Glutamatergic neuron (in vitro differentiated cells): ENCODE results near the gene GAB2. TPM values are rescaled to one million over a fixed set of nuclear protein-coding genes. Genes with fewer than 3 reads are reported as not detected.
"Not testable (repeated sequence)": the region's sequence is repeated elsewhere in the genome, so short reads cannot be mapped to it uniquely, and the experiment has no call there.

Experiments
- DNase-seq: peaks from one replicate; pipeline ENCODE4 v3.0.0; 2022
- H3K27ac Mint-ChIP-seq: one replicate; pipeline ENCODE4 v1.8.0; 2020; ENCODE audit warnings: mild to moderate bottlenecking, mixed read lengths, inconsistent platforms; ENCODE audit not compliant: unreplicated experiment
- H3K27me3 Mint-ChIP-seq: one replicate; pipeline ENCODE4 v1.8.0; 2020; ENCODE audit warnings: mild to moderate bottlenecking, moderate library complexity, mixed read lengths, inconsistent platforms; ENCODE audit not compliant: unreplicated experiment
- H3K36me3 Mint-ChIP-seq: one replicate; pipeline ENCODE4 v1.8.0; 2020; ENCODE audit warnings: mild to moderate bottlenecking, mixed read lengths, inconsistent platforms; ENCODE audit not compliant: unreplicated experiment
- H3K4me1 Mint-ChIP-seq: one replicate; pipeline ENCODE4 v1.8.0; 2020; ENCODE audit warnings: mild to moderate bottlenecking, low read depth, mixed read lengths, inconsistent platforms; ENCODE audit not compliant: unreplicated experiment
- H3K4me3 Mint-ChIP-seq: one replicate; pipeline ENCODE4 v1.8.0; 2020; ENCODE audit warnings: mild to moderate bottlenecking, mixed read lengths, inconsistent platforms; ENCODE audit not compliant: unreplicated experiment
- H3K9me3 Mint-ChIP-seq: one replicate; pipeline ENCODE4 v1.8.0; 2020; ENCODE audit warnings: mild to moderate bottlenecking, moderate library complexity, mixed read lengths, inconsistent platforms; ENCODE audit not compliant: unreplicated experiment
- total RNA-seq: library from RNA; stranded (reverse); fragmentation: NEBNext Ultra II Directional; extraction: Animal tissue kit (Norgen Biotek cat#: 25700); gene quantifications from one replicate; pipeline ENCODE4 v1.2.1, GENCODE V29; 2021; ENCODE audit not compliant: unreplicated experiment
- TF ChIP-seq, protein P1 (sequence below): fragments of 200-600 bp; sonication (generic); IDR thresholded peaks from one replicate; pipeline ENCODE4 v1.5.0; 2021; ENCODE audit not compliant: partially characterized antibody, unreplicated experiment

The GAB2 gene
- total RNA-seq, 1 donor from 2014 or later = 87.9 TPM

DNA sequence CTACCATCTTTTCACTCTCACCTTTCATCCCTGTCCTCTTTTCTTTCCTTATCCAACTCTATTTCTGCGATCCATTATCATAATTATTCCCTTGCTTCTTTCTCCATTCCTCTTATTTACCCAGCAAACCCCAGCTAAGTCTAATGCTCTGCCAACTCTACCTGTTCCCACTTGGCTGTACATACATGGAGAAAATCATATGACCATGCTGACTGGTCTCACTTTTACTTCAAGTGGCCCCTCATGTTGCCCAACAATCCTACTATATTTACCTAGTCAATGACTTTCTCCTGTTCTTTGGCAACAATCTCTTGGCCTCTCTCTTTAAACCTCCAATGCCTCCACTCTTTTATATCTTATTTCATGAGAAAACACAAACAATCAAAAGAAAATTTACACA is 134.8 kb downstream of the GAB2 start:
- no peaks in the 10 kb centered on the region for H3K4me1 Mint-ChIP-seq
- H3K27me3 Mint-ChIP-seq = peaks cover 2% of the 10 kb centered on the region
- peaks cover 5% of the 10 kb centered on the region for H3K36me3 Mint-ChIP-seq
- H3K27ac Mint-ChIP-seq = no peak overlapping the region
- H3K4me3 Mint-ChIP-seq = no peak overlapping the region
- H3K9me3 Mint-ChIP-seq = peaks cover 7% of the 10 kb centered on the region
- DNase-seq = no peak
- TF ChIP-seq, protein P1, sequence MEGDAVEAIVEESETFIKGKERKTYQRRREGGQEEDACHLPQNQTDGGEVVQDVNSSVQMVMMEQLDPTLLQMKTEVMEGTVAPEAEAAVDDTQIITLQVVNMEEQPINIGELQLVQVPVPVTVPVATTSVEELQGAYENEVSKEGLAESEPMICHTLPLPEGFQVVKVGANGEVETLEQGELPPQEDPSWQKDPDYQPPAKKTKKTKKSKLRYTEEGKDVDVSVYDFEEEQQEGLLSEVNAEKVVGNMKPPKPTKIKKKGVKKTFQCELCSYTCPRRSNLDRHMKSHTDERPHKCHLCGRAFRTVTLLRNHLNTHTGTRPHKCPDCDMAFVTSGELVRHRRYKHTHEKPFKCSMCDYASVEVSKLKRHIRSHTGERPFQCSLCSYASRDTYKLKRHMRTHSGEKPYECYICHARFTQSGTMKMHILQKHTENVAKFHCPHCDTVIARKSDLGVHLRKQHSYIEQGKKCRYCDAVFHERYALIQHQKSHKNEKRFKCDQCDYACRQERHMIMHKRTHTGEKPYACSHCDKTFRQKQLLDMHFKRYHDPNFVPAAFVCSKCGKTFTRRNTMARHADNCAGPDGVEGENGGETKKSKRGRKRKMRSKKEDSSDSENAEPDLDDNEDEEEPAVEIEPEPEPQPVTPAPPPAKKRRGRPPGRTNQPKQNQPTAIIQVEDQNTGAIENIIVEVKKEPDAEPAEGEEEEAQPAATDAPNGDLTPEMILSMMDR = no peak

DNA sequence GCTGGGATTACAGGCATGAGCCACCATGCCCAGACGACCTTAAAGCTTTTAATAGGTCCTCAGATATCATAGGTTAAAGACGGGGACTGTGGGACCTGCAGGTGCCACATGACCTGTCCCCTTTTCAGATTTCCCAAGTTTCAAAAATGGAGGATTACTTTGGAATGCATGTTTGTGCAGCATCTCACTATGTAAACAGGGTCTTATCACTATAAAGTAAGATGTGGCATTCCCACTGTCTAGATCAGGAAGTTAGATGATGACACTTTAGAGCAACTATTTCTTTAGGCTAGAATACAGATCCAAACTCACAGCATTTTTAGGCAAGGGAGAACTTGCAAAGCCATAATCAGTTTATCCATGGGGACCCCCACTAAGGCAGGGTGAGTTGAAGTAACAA is 136.1 kb downstream of the GAB2 start:
- DNase-seq = no peak
- H3K27me3 Mint-ChIP-seq = peaks cover 3% of the 10 kb centered on the region
- H3K4me1 Mint-ChIP-seq = no peaks in the 10 kb centered on the region
- H3K9me3 Mint-ChIP-seq = peaks cover 7% of the 10 kb centered on the region
- H3K4me3 Mint-ChIP-seq = no peak overlapping the region
- H3K36me3 Mint-ChIP-seq = peaks cover 5% of the 10 kb centered on the region
- H3K27ac Mint-ChIP-seq = no peak overlapping the region
- TF ChIP-seq, protein P1 = no peak

DNA sequence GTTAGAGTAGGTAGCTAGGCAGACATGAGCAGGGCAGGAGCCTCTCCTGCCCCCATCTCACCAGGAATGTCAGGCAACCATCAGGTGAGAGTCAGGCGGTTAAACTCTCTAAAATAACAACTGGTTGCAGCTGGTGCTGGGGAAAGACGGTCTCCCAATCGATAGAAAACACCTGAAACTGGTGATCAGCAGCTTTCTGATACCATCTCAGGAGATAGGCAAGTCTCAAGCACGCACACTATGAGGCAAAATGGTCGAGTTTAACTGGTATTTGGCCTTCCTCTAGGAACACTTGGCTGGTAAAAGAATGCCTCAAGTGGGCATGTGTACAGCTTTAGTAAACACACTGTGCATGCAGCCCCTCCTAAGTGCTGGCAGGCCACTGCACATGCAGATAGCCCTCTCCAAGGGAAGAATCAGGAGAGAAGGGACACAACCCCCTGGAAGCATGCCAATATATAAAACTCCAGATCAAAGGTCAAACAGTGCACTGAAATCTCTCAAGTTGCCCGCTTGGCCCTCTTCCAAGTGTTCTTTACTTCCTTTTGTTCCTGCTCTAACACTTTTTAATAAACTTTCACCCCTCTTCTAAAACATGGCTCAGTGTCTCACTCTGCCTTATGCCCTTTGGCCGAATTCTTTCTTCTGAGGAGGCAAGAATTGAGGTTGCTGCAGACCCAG is 140.2 kb downstream of the GAB2 start:
- peaks cover 22% of the 10 kb centered on the region for H3K36me3 Mint-ChIP-seq
- TF ChIP-seq, protein P1 = no peak
- H3K4me1 Mint-ChIP-seq = no peaks in the 10 kb centered on the region
- peaks cover 11% of the 10 kb centered on the region for H3K9me3 Mint-ChIP-seq
- DNase-seq = no peak
- H3K4me3 Mint-ChIP-seq = no peak overlapping the region
- no peak overlapping the region for H3K27ac Mint-ChIP-seq
- peaks cover 3% of the 10 kb centered on the region for H3K27me3 Mint-ChIP-seq

DNA sequence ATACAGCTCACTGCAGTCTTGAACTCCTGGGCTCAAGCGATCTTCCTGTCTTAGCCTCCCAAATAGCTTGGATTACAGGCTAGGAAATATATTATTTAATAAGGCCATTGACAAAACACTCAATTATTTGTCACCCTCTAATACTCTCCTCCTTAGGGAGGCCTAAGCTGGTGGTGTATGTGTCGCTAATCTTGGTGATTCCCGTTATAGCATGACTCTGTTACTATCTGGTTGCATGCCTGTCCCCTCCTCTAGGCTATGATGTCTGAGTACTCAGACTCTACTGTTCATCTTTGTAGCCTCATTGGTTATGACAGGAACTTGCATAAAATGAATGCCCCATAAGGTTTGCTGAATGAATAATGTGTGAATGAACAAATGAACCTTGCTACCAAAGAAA is 141.3 kb downstream of the GAB2 start:
- H3K27me3 Mint-ChIP-seq = peaks cover 6% of the 10 kb centered on the region

DNA sequence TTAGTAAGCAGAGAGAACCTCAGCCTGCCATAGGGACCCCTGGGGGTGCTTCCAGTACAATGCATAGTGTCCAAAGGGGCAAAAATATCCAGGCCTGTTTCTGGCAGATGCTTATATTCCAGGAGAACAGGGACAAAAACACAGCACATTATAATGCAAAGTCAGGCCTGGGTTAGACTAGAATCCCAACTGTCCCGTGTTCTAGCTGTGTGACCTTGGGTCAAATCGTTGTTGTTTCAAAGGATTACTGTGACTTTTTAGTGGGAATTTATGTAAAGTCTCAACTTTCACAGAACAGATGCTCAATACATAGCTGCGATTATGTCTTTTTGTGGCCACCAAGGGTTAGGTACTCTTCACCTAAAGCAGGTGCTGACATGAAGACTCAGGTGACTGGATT is 142.9 kb downstream of the GAB2 start:
- DNase-seq = no peak
- TF ChIP-seq, protein P1 = no peak
- Mint-ChIP-seq H3K27ac (no peak overlapping the region), H3K36me3 (peaks cover 31% of the 10 kb centered on the region), H3K4me1 (peaks cover 6% of the 10 kb centered on the region), H3K4me3 (no peak overlapping the region), H3K27me3 (peaks cover 4% of the 10 kb centered on the region), H3K9me3 (peaks cover 14% of the 10 kb centered on the region)

More for the DNA sequence above, 141.3 kb downstream of the GAB2 start:
- peaks cover 3% of the 10 kb centered on the region for H3K4me1 Mint-ChIP-seq
- peaks cover 34% of the 10 kb centered on the region for H3K36me3 Mint-ChIP-seq
- TF ChIP-seq, protein P1 = no peak
- H3K9me3 Mint-ChIP-seq = peaks cover 17% of the 10 kb centered on the region
- no peak for DNase-seq
- no peak overlapping the region for H3K4me3 Mint-ChIP-seq
- no peak overlapping the region for H3K27ac Mint-ChIP-seq

DNA sequence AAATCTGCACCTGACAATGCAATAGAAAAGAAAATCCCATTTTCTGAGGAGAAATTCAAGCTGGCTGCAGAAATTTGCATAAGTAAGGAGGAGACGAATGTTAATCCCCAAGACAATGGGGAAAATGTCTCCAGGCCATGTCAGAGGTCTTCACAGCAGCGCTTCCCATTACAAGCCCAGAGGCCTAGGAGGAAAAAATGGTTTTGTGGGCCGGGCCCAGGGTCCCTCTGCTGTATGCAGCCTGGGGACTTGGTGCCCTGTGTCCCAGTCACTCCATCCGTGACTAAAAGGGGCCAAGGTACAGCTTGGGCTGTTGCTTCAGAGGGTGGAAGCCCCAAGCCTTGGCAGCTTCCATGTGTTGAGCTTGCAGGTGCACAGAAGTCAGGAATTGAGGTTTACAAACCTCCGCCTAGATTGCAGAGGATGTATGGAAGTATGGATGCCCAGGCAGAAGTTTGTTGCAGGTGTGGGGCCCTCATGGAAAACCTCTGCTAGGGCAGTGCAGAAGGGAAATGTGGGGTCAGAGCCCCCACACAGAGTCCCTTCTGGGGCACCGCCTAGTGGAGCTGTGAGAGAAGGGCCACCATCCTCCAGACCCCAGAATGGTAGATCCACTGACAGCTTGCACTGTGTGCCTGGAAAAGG is 144.9 kb downstream of the GAB2 start:
- H3K4me3 Mint-ChIP-seq, H3K27ac Mint-ChIP-seq, DNase-seq, H3K27me3 Mint-ChIP-seq, H3K4me1 Mint-ChIP-seq: not testable (repeated sequence)
- H3K36me3 Mint-ChIP-seq = peaks cover 35% of the 10 kb centered on the region
- peaks cover 13% of the 10 kb centered on the region for H3K9me3 Mint-ChIP-seq

DNA sequence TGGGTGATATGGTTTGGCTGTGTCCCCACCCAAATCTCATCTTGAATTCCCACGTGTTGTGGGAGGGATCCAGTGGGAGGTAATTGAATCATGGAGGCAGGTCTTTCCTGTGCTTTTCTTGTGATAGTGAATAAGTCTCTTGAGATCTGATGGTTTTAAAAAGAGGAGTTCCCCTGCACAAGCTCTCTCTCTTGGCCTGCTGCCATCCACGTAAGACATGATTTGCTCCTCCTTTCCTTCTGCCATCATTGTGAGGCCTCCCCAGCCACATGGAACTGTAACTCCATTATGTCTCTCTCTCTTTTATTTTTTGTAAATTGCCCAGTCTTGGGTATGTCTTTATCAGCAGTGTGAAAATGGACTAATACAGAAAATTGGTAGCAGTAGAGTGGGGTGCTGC is 145.8 kb downstream of the GAB2 start:
- not testable (repeated sequence) for H3K27ac Mint-ChIP-seq, H3K4me1 Mint-ChIP-seq, H3K27me3 Mint-ChIP-seq, DNase-seq
- Mint-ChIP-seq H3K36me3 (peaks cover 35% of the 10 kb centered on the region), H3K4me3 (peak overlapping the region; percentile 43), H3K9me3 (peaks cover 13% of the 10 kb centered on the region)
